ENCODE measurements around the gene DNAH3. TPM values are rescaled to one million over a fixed set of nuclear protein-coding genes. Genes with fewer than 3 reads are reported as not detected.

Gene DNAH3
- polyA plus RNA-seq, 2 of the 4 experiments (the other 2 are of a cell fraction) = 0.37 to 0.81 TPM

- FAIRE-seq (no peak), ATAC-seq (0 out of 6 replicates have a peak, but pooled peaks of 1 of the 2 experiments have one; percentile 43), DNase-seq (ENCODE audit: low read depth in 1 of 2, low spot score in 1 of 2) (no peak)
- Histone ChIP-seq H3K4me3 (no peak overlapping the region), H3K4me1 (no peaks in the 10 kb centered on the region), H3K9me3 (no peaks in the 10 kb centered on the region), H3K4me2 (no peak overlapping the region), H3K27ac (no peak overlapping the region)
- ChIA-PET CTCF (interaction anchor here (1.4 to 1.7 kb wide), 2 partner anchors 12 to 100 kb away, joined by 3 to 6 read pairs; no protein-coding TSS in a partner anchor), POLR2A (no interaction called here)
- TF ChIP-seq RNF2 (IDR thresholded peaks at IDR 0.05; ENCODE audit: borderline replicate concordance, low read depth) (no peak), EHF (CRISPR knock-in tag; IDR thresholded peaks at IDR 0.05) (no peak), CTCF (IDR thresholded peaks at IDR 0.05) (no peak)
- 52% methylated on average over 4 of the region's 4 CpGs for WGBS (ENCODE audit: missing lambda C conversion rate)
Observed at GRCh38 chr16:20950294-20950693, 200.4 kb downstream of the DNAH3 start.

GRCh38 chr16:20949660-20950059, 201.0 kb downstream of the DNAH3 start:
- ChIA-PET CTCF (interaction anchor here (1.4 to 1.7 kb wide), 2 partner anchors 12 to 99 kb away, joined by 3 to 6 read pairs; no protein-coding TSS in a partner anchor), POLR2A (no interaction called here)
- Histone ChIP-seq H3K4me1 (no peaks in the 10 kb centered on the region), H3K27ac (no peak overlapping the region), H3K4me3 (no peak overlapping the region), H3K9me3 (no peaks in the 10 kb centered on the region), H3K4me2 (no peak overlapping the region)
- TF ChIP-seq HES2 (IDR thresholded peaks at IDR 0.05) (no peak), ZSCAN20 (CRISPR knock-in tag; IDR thresholded peaks at IDR 0.05) (no peak), RFX5 (IDR thresholded peaks at IDR 0.05) (no peak), HOXB13 (CRISPR knock-in tag; IDR thresholded peaks at IDR 0.05; ENCODE audit: low read depth) (no peak), CHD4 (IDR thresholded peaks at IDR 0.05; ENCODE audit: borderline replicate concordance) (no peak), ZC3H11A (IDR thresholded peaks at IDR 0.05) (no peak), NPAS2 (CRISPR knock-in tag; IDR thresholded peaks at IDR 0.05; ENCODE audit: borderline replicate concordance) (no peak), MYC (IDR thresholded peaks at IDR 0.05; ENCODE audit: borderline replicate concordance, low read length) (no peak), BCL3 (IDR thresholded peaks at IDR 0.05) (no peak), HEYL (CRISPR knock-in tag; IDR thresholded peaks at IDR 0.05) (no peak), KDM5A (IDR thresholded peaks at IDR 0.05) (no peak), ZFP36 (IDR thresholded peaks at IDR 0.05; ENCODE audit: borderline replicate concordance, partially characterized antibody) (no peak), E2F6 (IDR thresholded peaks at IDR 0.05; ENCODE audit: borderline replicate concordance, low read depth) (no peak), EHMT2 (IDR thresholded peaks at IDR 0.05; ENCODE audit: low read depth) (no peak), RAD21 (conservative IDR thresholded peaks at IDR 0.05 in 1 of 2, IDR thresholded peaks at IDR 0.05 in 1 of 2) (no peak), ESRRA (IDR thresholded peaks at IDR 0.05; ENCODE audit: borderline replicate concordance, low read length) (no peak)
- DNase-seq (ENCODE audit: low read depth in 1 of 2, low spot score in 1 of 2) = no peak
- FAIRE-seq = no peak
- ATAC-seq = peak; percentile 19; a peak in 1 of 6 replicates
- WGBS (ENCODE audit: missing lambda C conversion rate) = 45% methylated on average over 3 of the region's 3 CpGs

- H3K4me3 ChIP-seq = no peak overlapping the region
- TF ChIP-seq NPAS2 (CRISPR knock-in tag; IDR thresholded peaks at IDR 0.05; ENCODE audit: borderline replicate concordance) = no peak
- TF ChIP-seq RFX5 (IDR thresholded peaks at IDR 0.05) = no peak
- no peak for TF ChIP-seq MAZ (IDR thresholded peaks at IDR 0.05; ENCODE audit: borderline replicate concordance, low read depth, low read length)
- TF ChIP-seq HMGXB4 (CRISPR knock-in tag; IDR thresholded peaks at IDR 0.05; ENCODE audit: borderline replicate concordance) = no peak
- TF ChIP-seq NR3C1 (IDR thresholded peaks at IDR 0.05) = no peak
- TF ChIP-seq REST (IDR thresholded peaks at IDR 0.05) = no peak
- TF ChIP-seq BHLHE40 (IDR thresholded peaks at IDR 0.05; ENCODE audit: low read depth, low read length) = no peak
- TF ChIP-seq RAD21 (conservative IDR thresholded peaks at IDR 0.05 in 1 of 2, IDR thresholded peaks at IDR 0.05 in 1 of 2) = no peak
- H3K9me3 ChIP-seq = no peaks in the 10 kb centered on the region
- WGBS (ENCODE audit: missing lambda C conversion rate) = 62% methylated on average over 9 of the region's 9 CpGs
- H3K4me2 ChIP-seq = no peak overlapping the region
- DNase-seq (ENCODE audit: low read depth in 1 of 2, low spot score in 1 of 2) = no peak
- ATAC-seq = no peak
- no peaks in the 10 kb centered on the region for H3K4me1 ChIP-seq
- H3K27ac ChIP-seq = no peak overlapping the region
- ChIA-PET POLR2A (no interaction called here), CTCF (interaction anchor here (0.9 to 1.7 kb wide), 3 partner anchors 10 to 98 kb away, joined by 3 to 6 read pairs (median 4); no protein-coding TSS in a partner anchor)
- FAIRE-seq = no peak
Observed at GRCh38 chr16:20948444-20948843, 202.2 kb downstream of the DNAH3 start.
